Urinary bladder (tissue), 4 donors: Measurements from ENCODE around the gene UQCRH. TPM values are rescaled to one million over a fixed set of nuclear protein-coding genes. Genes with fewer than 3 reads are reported as not detected.

Source experiments
- DNase-seq: peaks from one replicate; pipeline ENCODE4 v3.0.0-alpha.2; 2015; ENCODE audit errors: extremely low spot score
- H3K27ac ChIP-seq: one replicate; pipeline ENCODE4 v1.5.1; 2013; ENCODE audit warnings: low read depth, mild to moderate bottlenecking, moderate library complexity
- H3K36me3 ChIP-seq: one replicate; pipeline ENCODE4 v1.6.1; 2013; ENCODE audit warnings: mild to moderate bottlenecking, moderate library complexity; ENCODE audit not compliant: insufficient read depth
- H3K4me1 ChIP-seq: one replicate; pipeline ENCODE4 v1.6.1; 2013; ENCODE audit warnings: mild to moderate bottlenecking, moderate library complexity; ENCODE audit not compliant: insufficient read depth
- H3K4me3 ChIP-seq: one replicate; pipeline ENCODE4 v1.5.1; 2013; ENCODE audit warnings: low read depth, low read length
- WGBS: extraction: QIAGEN DNeasy Blood & Tissue Kit; methylation state at CpG from one replicate; pipeline ENCODE4 v1.1.7; 2013; 5-methylcytosine and 5-hydroxymethylcytosine counted together
- polyA plus RNA-seq: library from polyadenylated mRNA; stranded (reverse); fragments of 200-250 nt; gene quantifications from one replicate; pipeline ENCODE4 v1.2.3, GENCODE V29; 2013
- total RNA-seq: library from RNA; depleted of rRNA; stranded (reverse); fragments of >200 nt; gene quantifications from one replicate; pipeline ENCODE4 v1.2.3, GENCODE V29; 2014
- donor health status: healthy with polysubstance abuse.
- donor health status: healthy.

The UQCRH gene
- total RNA-seq = 271 TPM
- 389 TPM for polyA plus RNA-seq

DNA sequence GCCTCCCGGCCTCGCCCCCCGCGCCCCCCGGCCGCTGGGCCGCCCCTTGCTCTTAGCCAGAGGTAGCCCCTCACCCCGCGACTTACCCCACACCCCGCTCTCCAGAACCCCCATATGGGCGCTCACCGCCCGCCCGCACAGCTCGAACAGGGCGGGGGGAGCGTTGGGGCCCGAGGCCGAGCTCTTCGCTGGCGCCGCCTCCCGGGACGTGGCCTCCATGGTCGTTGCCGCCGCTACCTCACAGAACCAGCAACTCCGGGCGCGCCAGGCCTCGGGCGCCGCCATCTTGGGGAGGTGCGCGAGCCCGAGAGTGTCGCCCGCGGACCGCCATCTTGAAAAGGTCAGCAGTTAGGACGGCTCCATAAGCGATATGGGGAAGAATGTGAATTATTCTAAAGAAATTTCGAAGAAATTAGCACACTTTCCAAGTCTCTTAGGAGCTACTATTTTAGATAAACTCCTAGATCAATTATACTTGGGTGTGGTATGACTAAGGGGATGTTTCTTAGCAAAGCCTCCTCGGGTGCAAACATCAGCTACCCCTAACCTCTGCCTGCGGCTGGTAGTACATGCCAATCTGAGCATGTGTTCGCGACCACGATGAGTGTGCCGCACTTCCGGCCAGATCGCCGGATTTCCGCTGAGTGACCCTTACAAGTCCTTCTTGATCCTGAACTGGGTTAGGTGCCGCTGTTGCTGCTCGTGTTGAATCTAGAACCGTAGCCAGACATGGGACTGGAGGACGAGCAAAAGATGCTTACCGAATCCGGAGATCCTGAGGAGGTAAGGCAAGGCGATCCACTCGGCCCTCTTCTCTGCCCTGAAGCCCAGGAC, at the start of gene UQCRH, which contains the start of gene LRRC41:
Gene UQCRH, plus strand, starts transcription at position 661 of the 834 bp plus-strand sequence. Its CDS starts 69 bp downstream, at position 730.
Gene LRRC41, minus strand, starts transcription at position 579 of the 834 bp plus-strand sequence. Its CDS starts 294 bp downstream, at position 285.
- Histone ChIP-seq H3K27ac (peak within 1 kb of the TSS; percentile 98), H3K36me3 (no peaks in the 10 kb centered on the region), H3K4me1 (peaks cover 3% of the 10 kb centered on the region), H3K4me3 (peak within 1 kb of the TSS; percentile 94)
- WGBS = under 1% methylated on average over 61 of the region's 61 CpGs
- DNase-seq = peak; percentile 88

DNA sequence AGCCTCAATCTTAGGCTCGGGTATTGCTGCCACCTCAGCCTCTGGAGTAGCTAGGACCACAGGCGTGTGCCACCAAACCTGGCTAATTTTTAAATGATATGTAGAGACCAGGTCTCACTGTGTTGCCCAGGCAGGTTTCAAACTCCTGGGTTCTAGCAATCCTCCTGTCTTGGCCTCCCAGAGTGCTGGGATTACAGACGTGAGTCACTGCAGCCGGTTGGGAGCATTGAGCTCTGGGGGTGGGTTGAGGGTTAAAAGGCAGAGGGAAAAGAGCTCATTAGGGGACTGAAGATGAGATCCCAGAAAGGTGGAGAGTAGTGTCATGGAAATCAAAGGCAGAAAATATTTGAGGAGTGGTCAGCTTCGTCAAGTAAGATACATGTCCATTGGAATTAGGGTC, 48.8 kb upstream of the UQCRH start:
- Histone ChIP-seq H3K4me3 (no peak overlapping the region), H3K27ac (no peak overlapping the region), H3K4me1 (no peaks in the 10 kb centered on the region), H3K36me3 (no peaks in the 10 kb centered on the region)
- no peak for DNase-seq
- WGBS = 92% methylated on average over 5 of the region's 5 CpGs

DNA sequence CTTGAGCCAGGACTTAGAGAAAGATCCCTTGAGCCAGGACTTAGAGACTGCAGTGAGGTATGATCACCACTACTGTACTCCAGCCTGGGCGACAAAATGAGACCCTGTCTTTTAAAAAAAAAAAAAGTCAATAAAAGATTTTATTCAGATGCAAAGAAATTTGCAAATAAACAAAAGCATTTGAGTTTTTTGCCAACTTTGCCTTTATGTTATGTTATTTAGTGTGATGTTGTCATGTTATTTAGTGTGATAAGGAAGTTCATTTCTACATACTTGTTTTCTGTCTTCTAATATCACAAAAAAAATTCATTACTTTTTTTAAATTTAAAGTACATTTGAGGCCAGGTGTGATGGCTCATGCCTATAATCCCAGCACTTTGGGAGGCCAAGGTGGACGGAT, 47.0 kb upstream of the UQCRH start:
- Histone ChIP-seq H3K27ac (no peak overlapping the region), H3K36me3 (no peaks in the 10 kb centered on the region), H3K4me3 (no peak overlapping the region), H3K4me1 (no peaks in the 10 kb centered on the region)
- no peak for DNase-seq
- 97% methylated on average over 2 of the region's 2 CpGs for WGBS

DNA sequence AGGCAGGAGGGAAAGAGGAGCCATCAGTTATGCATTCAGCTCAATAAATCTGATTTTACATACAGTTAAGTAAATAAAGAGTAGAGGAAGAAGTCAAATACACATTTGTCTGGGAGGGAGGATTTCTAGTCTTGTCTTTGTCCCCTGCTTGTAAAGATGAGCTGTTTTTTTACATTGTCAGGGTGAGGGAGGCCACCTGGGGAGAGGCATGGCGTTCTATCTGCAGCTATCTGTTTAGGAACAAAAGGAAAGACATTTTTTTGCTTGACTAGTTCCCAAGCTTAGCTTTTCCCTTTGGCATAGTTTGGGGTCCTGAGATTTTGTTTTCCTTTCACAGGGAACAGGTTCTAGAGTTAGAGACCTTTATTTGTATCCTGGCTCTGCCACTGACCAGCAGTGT, 41.0 kb upstream of the UQCRH start:
- DNase-seq = no peak
- WGBS = 77% methylated on average over 1 of the region's 1 CpG
- Histone ChIP-seq H3K36me3 (no peaks in the 10 kb centered on the region), H3K4me3 (no peak overlapping the region), H3K27ac (no peak overlapping the region), H3K4me1 (no peaks in the 10 kb centered on the region)

DNA sequence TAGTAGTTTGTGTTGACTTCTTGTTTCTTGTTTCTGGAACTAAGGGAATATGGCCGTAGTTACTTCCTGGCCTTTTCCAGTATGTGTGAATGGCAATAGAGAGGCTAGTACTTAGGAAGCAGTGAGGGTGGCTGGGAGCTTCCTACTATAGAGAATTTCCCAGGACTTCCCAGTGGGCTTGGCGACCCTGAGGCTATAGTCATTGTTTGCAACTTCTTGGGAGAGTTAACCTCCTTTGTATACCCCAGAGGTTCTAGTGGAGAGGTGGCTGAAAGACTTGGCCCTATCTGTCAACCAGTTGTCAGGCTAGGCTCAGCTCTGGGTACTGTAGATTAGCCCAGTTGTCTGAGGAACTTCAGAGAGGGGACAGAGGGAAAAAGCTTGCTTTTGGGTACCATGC, 40.4 kb upstream of the UQCRH start:
- no peak overlapping the region for H3K27ac ChIP-seq
- no peak overlapping the region for H3K4me3 ChIP-seq
- DNase-seq = no peak
- no peaks in the 10 kb centered on the region for H3K4me1 ChIP-seq
- 92% methylated on average over 2 of the region's 2 CpGs for WGBS
- no peaks in the 10 kb centered on the region for H3K36me3 ChIP-seq

DNA sequence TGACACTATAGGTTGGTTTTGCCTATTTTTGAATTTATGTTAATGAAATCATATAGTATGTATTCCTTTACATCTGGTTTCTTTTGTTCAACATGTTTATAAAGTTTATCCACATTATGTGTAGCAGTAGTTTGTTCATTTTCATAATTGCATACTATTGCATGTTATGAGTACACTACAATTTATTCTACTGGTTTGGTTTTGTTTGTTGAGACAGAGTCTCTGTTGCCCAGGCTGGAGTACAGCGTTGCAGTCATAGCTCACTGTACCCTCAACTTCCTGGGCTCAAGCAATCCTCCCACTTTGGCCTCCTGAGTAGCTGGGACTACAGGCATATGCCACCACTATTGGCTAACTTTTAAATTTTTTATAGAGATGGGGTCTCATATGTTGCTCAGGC, 34.9 kb upstream of the UQCRH start:
- H3K4me1 ChIP-seq = no peaks in the 10 kb centered on the region
- DNase-seq = no peak
- H3K4me3 ChIP-seq = no peak overlapping the region
- WGBS = 97% methylated on average over 1 of the region's 1 CpG
- H3K27ac ChIP-seq = no peak overlapping the region
- no peaks in the 10 kb centered on the region for H3K36me3 ChIP-seq

DNA sequence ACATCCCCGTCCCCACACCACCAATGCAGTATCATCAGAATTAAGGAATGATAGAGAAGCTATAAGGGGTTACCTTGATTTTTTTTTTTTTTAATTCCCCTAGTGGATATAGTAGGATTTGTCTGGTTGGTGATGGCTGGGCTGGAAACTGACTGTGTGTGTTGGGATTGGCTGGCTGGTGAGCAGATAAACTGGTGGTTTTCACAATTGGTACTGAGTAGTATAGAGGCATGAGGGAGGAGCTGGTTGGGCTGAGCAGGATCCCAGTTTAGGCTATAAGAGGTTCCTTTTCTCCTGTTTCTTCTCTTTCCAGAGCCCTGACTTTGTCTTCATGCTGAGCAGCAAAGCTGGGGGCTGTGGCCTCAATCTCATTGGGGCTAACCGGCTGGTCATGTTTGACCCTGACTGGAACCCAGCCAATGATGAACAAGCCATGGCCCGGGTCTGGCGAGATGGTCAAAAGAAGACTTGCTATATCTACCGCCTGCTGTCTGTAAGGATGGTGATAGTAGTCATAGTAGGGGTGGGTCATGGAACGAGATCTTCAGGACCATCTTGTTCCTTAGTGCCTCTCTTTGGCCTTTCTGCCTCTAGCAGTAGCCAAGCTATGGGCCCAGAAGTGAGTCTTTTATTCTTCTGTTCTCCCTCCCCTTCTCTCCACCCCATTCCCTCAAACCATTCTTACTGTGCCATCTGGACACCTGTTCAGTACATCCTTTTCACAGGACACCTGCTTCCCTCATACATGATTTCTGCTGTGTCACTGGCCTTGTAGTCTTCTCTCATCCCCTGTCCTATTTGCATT, 29.1 kb upstream of the UQCRH start:
- 97% methylated on average over 6 of the region's 6 CpGs for WGBS
- no peak overlapping the region for H3K27ac ChIP-seq
- no peak for DNase-seq
- H3K4me3 ChIP-seq = no peak overlapping the region
- peaks cover 2% of the 10 kb centered on the region for H3K36me3 ChIP-seq
- H3K4me1 ChIP-seq = no peaks in the 10 kb centered on the region

DNA sequence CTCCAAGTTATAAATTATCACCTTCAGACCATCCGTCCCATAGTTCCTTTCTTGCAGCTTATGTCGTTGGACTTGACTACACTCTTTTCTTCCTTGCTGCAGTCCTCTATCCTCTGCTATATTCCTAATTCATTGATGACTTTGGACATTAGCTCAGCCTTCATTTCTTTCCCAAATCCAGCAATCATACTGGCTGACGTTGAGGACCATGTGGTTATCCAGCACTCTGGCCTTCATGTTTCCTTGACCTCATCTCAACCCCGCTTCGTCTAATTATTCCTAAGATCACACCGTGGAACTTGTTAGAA, 28.5 kb upstream of the UQCRH start:
- no peak overlapping the region for H3K4me3 ChIP-seq
- WGBS = 95% methylated on average over 6 of the region's 6 CpGs
- peaks cover 4% of the 10 kb centered on the region for H3K36me3 ChIP-seq
- H3K27ac ChIP-seq = no peak overlapping the region
- no peaks in the 10 kb centered on the region for H3K4me1 ChIP-seq
- DNase-seq = no peak

DNA sequence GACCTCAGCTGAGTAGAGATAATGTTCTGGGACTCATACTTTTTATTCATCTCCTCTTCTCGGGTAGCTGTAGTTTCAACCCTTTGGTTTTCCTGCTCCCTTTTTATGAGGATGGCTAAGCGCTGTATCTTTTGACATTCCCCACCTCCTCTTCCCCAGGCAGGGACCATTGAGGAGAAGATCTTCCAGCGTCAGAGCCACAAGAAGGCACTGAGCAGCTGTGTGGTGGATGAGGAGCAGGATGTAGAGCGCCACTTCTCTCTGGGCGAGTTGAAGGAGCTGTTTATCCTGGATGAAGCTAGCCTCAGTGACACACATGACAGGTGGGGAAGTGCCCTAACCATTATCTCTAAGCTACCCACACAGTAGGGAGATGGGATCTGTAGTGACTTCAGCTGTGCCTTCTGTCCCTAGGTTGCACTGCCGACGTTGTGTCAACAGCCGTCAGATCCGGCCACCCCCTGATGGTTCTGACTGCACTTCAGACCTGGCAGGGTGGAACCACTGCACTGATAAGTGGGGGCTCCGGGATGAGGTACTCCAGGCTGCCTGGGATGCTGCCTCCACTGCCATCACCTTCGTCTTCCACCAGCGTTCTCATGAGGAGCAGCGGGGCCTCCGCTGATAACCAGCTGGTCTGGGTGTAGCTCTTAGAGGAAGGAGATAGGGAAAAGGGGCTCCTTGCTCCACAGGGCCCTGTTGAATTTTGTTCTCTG, 25.7 kb upstream of the UQCRH start:
- WGBS = 83% methylated on average over 14 of the region's 14 CpGs
- peaks cover 4% of the 10 kb centered on the region for H3K36me3 ChIP-seq

DNA sequence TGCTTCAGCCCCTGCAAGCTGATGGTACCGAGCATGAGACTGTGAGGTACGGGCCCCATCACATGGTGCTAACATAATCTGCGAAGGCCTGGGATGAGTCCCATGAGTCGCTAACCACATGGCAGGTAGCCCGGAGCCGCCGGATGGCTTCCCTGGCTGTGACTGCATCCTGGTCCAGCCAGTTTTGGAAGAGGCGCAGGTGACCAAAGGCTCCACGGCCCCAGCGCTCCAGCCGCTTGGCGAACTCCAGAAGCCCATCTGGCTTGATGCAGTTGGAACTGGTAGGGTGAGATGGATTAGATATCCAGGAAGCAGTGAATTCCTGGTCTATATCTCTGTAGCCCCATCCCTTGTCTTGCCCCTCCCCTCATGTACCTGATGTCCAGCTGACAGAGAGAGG, 24.7 kb upstream of the UQCRH start:
- WGBS = 87% methylated on average over 12 of the region's 12 CpGs
- Histone ChIP-seq H3K4me3 (no peak overlapping the region), H3K36me3 (peaks cover 4% of the 10 kb centered on the region)

More for the DNA sequence above, 25.7 kb upstream of the UQCRH start:
- no peak for DNase-seq
- Histone ChIP-seq H3K4me3 (no peak overlapping the region), H3K27ac (no peak overlapping the region), H3K4me1 (no peaks in the 10 kb centered on the region)

DNA sequence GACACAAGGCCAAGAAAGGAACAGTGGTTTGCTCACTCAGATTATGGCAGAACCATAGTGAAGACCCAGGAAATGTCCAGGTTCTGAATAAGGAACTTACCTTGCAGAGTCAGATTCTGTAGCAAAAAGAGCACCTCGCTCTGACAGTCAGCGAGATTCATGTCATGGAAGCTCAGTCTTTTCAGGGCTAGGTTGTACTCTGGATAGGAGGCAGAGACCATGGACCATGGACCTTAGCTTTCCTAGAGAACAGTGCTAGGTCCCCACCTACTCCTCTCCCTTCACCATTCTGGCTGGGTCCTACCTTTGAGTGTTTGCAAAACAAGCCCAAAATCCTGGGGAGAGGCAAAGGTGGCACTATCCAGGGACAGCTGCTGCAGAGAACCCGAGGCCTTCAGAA, 23.4 kb upstream of the UQCRH start:
- H3K4me3 ChIP-seq = no peak overlapping the region
- no peak for DNase-seq
- no peak overlapping the region for H3K27ac ChIP-seq
- 96% methylated on average over 3 of the region's 3 CpGs for WGBS
- H3K4me1 ChIP-seq = no peaks in the 10 kb centered on the region
- peaks cover 4% of the 10 kb centered on the region for H3K36me3 ChIP-seq

More for the DNA sequence above, 24.7 kb upstream of the UQCRH start:
- H3K27ac ChIP-seq = no peak overlapping the region
- DNase-seq = no peak
- H3K4me1 ChIP-seq = no peaks in the 10 kb centered on the region

DNA sequence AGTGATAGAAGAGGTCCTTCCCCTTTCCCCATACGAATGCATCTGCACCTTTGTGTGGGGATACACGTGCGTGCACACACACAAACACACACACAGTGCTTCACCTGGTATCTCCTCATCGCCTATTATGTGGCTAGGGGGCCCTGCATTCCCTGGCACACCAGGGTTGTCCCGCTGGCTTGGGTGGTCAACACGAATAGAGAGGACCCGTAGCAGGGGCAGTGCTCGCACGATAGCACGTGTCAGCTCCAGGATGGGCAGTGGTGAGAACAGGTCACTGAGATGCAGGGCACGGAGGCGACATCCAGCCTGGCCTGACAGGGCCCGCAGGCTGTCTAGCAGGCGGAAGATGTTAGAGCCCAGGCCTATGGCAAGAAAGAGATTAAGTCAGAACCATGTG, 22.5 kb upstream of the UQCRH start:
- H3K27ac ChIP-seq = no peak overlapping the region
- peaks cover 4% of the 10 kb centered on the region for H3K36me3 ChIP-seq
- 94% methylated on average over 14 of the region's 14 CpGs for WGBS
- no peaks in the 10 kb centered on the region for H3K4me1 ChIP-seq
- H3K4me3 ChIP-seq = no peak overlapping the region
- DNase-seq = no peak

DNA sequence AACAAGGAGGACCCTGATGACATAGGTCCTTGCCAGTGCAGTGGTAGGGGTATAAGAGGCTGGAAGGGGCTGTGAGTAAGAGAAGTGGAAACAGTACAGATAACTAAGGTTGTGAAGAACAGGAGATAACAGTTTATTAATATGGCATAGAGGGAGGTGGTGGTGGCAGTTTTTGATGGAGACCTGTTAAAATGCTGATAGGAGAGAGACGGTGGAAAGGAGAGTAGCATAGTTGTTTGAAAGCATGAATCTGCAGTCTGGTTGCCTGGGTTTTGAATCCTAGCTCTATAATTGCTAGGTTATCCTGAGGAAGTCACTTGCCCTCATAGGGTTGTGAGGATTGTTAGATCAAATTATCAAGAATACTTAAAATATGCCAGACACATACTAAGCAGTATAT, 19.4 kb upstream of the UQCRH start:
- 70% methylated on average over 1 of the region's 1 CpG for WGBS
- Histone ChIP-seq H3K36me3 (peaks cover 3% of the 10 kb centered on the region), H3K4me1 (peaks cover 2% of the 10 kb centered on the region), H3K4me3 (no peak overlapping the region), H3K27ac (no peak overlapping the region)
- no peak for DNase-seq
